HepG2 (cell line): ENCODE data around the gene LMTK2. TPM values are rescaled to one million over a fixed set of nuclear protein-coding genes. Genes with fewer than 3 reads are reported as not detected.

Source experiments
- ATAC-seq: fragments of 200-7000 bp; cut with Tn5 transposase; 3 replicates; pipeline ENCODE4 v1.9.1; 2020; ENCODE audit warnings: mild to moderate bottlenecking, moderate library complexity
- BruUV-seq: library from RNA; stranded (reverse); fragments of 400-500 nt; replicated peaks from 2 replicates; lab custom pipeline; 2021; lab: Mats Ljungman, UMichigan
- CTCF ChIA-PET: fragments of 300-600 bp; formaldehyde crosslinking; extraction: SDS; loops from one replicate; lab custom pipeline; 2021; ENCODE audit warnings: low total read pairs, inconsistent platforms, low intra/inter-chr PET ratio; lab: Yijun Ruan, JAX
- POLR2A ChIA-PET: fragments of 350-600 bp; sonication (Branson Sonifier 250); formaldehyde crosslinking; loops from one replicate; lab custom pipeline; 2020; ENCODE audit warnings: antibody characterized with exemption, inconsistent platforms; lab: Yijun Ruan, JAX
- DNase-seq: peaks from one replicate; pipeline ENCODE4 v3.0.0-alpha.2; 2015; ENCODE audit warnings: low spot score
- FAIRE-seq: peaks from 3 replicates; lab custom pipeline; 2011; peaks lifted over from hg19 to GRCh38; lab: Jason Lieb, UNC
- H2AFZ ChIP-seq: one replicate; pipeline ENCODE4 v1.6.1; 2011; ENCODE audit warnings: low read length, inconsistent platforms
- H3K27ac ChIP-seq: fragments of 300-600 bp; 3 replicates; pipeline ENCODE4 v1.8.0; 2011; ENCODE audit warnings: mixed run types, mild to moderate bottlenecking, mixed read lengths, low read length, inconsistent platforms; ENCODE audit not compliant: insufficient read depth; ENCODE audit errors: extremely low read length
- H3K27me3 ChIP-seq, 2 experiments: fragments of 200-600 bp in 1 of 2; 2 replicates in 1 of 2; 3 replicates in 1 of 2; pipeline versions ENCODE4 v1.6.0 to v1.8.0; 2011; ENCODE audit warnings: low read length in 2 of 2, mild to moderate bottlenecking in 2 of 2, moderate library complexity in 2 of 2, inconsistent platforms in 1 of 2; ENCODE audit not compliant: insufficient read depth in 2 of 2, control insufficient read depth in 1 of 2
- H3K36me3 ChIP-seq, 2 experiments: fragments of 200-600 bp in 1 of 2; replicated peaks in 1 of 2; 2 replicates in 1 of 2; 3 replicates in 1 of 2; pipeline versions ENCODE4 v1.5.1 to v1.8.0; 2011; ENCODE audit warnings: low read length in 2 of 2, inconsistent platforms in 1 of 2; ENCODE audit not compliant: insufficient read depth in 2 of 2, control insufficient read depth in 1 of 2
- H3K4me1 ChIP-seq: 2 replicates; pipeline ENCODE4 v1.5.1; 2012; ENCODE audit warnings: low read length, inconsistent platforms; ENCODE audit not compliant: insufficient read depth
- H3K4me2 ChIP-seq: 2 replicates; pipeline ENCODE4 v1.6.0; 2011; ENCODE audit warnings: low read depth, low read length, inconsistent platforms
- H3K4me3 ChIP-seq, 3 experiments: fragments of 200-600 bp in 1 of 3; sonication (generic), shearing (Covaris generic) in 1 of 3; replicated peaks in 1 of 3; 2 replicates each; pipeline ENCODE4 v1.5.1; 2011 to 2016; ENCODE audit warnings: low read length in 3 of 3, inconsistent platforms in 2 of 3, low read depth in 2 of 3, mild to moderate bottlenecking in 2 of 3, control low read depth in 1 of 3, mixed read lengths in 1 of 3; ENCODE audit not compliant: insufficient read depth in 1 of 3
- H3K79me2 ChIP-seq: one replicate; pipeline ENCODE4 v1.6.1; 2011; ENCODE audit warnings: low read length, inconsistent platforms; ENCODE audit not compliant: insufficient read depth
- H3K9ac ChIP-seq: 2 replicates; pipeline ENCODE4 v1.6.0; 2011; ENCODE audit warnings: mild to moderate bottlenecking, low read depth, low read length, inconsistent platforms; ENCODE audit not compliant: insufficient read depth
- H3K9me3 ChIP-seq: 2 replicates; pipeline ENCODE4 v1.5.1; 2012; ENCODE audit warnings: mild to moderate bottlenecking, low read length
- H4K20me1 ChIP-seq: 2 replicates; pipeline ENCODE4 v1.6.0; 2011; ENCODE audit warnings: inconsistent platforms, mild to moderate bottlenecking, low read length, moderate library complexity; ENCODE audit not compliant: insufficient read depth
- ATF5 ChIP-seq: sonication (generic); formaldehyde crosslinking; IDR thresholded peaks from 2 replicates; pipeline ENCODE4 v1.4.0; 2020; ENCODE audit warnings: mild to moderate bottlenecking, low read depth, missing genetic modification reagents
- BRF2 ChIP-seq: sonication (generic); formaldehyde crosslinking; IDR thresholded peaks from 2 replicates; pipeline ENCODE4 v1.8.1; 2022; ENCODE audit warnings: mild to moderate bottlenecking, missing genetic modification reagents
- CAMTA2 ChIP-seq: sonication (generic); formaldehyde crosslinking; IDR thresholded peaks from 2 replicates; pipeline ENCODE4 v1.4.0; 2020; ENCODE audit warnings: mild to moderate bottlenecking, missing genetic modification reagents, borderline replicate concordance
- CSRNP1 ChIP-seq: sonication (generic); formaldehyde crosslinking; IDR thresholded peaks from 2 replicates; pipeline ENCODE4 v1.8.1; 2023; ENCODE audit warnings: mild to moderate bottlenecking, missing genetic modification reagents
- FUBP1 ChIP-seq: sonication (generic); formaldehyde crosslinking; IDR thresholded peaks from 2 replicates; pipeline ENCODE4 v1.5.1; 2020; ENCODE audit warnings: missing genetic modification reagents, mild to moderate bottlenecking, borderline replicate concordance
- HMG20A ChIP-seq: IDR thresholded peaks from 2 replicates; pipeline ENCODE4 v1.6.1; 2016; ENCODE audit warnings: borderline replicate concordance
- HNRNPLL ChIP-seq: fragments of 200-400 bp; formaldehyde crosslinking; IDR thresholded peaks from 2 replicates; pipeline ENCODE4 v1.6.1; 2017; ENCODE audit warnings: mild to moderate bottlenecking, low read depth, low read length; ENCODE audit not compliant: poor library complexity, severe bottlenecking
- KDM3A ChIP-seq: IDR thresholded peaks from 2 replicates; pipeline ENCODE4 v1.6.1; 2018; ENCODE audit warnings: low read depth, missing compliant biosample characterization
- NR2F2 ChIP-seq: IDR thresholded peaks from 2 replicates; pipeline ENCODE4 v1.6.1; 2012; ENCODE audit warnings: low read depth, inconsistent platforms, borderline replicate concordance
- RBFOX2 ChIP-seq: fragments of 200-400 bp; formaldehyde crosslinking; IDR thresholded peaks from 2 replicates; pipeline ENCODE4 v1.6.1; 2017; ENCODE audit warnings: low read depth, mild to moderate bottlenecking, low read length
- SNRNP70 ChIP-seq: fragments of 200-400 bp; formaldehyde crosslinking; IDR thresholded peaks from 2 replicates; pipeline ENCODE4 v1.6.1; 2017; ENCODE audit warnings: mild to moderate bottlenecking, low read depth, low read length, moderate library complexity
- THAP7 ChIP-seq: sonication (generic); formaldehyde crosslinking; IDR thresholded peaks from 2 replicates; pipeline ENCODE4 v1.8.1; 2023; ENCODE audit warnings: mild to moderate bottlenecking, missing genetic modification reagents
- ZNF101 ChIP-seq: sonication (generic); formaldehyde crosslinking; IDR thresholded peaks from 2 replicates; pipeline ENCODE4 v1.4.0; 2020; ENCODE audit warnings: mild to moderate bottlenecking, low read depth, missing genetic modification reagents, borderline replicate concordance
- ZNF253 ChIP-seq: sonication (generic); formaldehyde crosslinking; IDR thresholded peaks from 2 replicates; pipeline ENCODE4 v1.8.0; 2022; ENCODE audit warnings: mild to moderate bottlenecking, missing genetic modification reagents, borderline replicate concordance
- ZNF350 ChIP-seq: sonication (generic); formaldehyde crosslinking; IDR thresholded peaks from 2 replicates; pipeline ENCODE4 v1.4.0; 2020; ENCODE audit warnings: mild to moderate bottlenecking, low read depth, missing genetic modification reagents, borderline replicate concordance
- ZNF782 ChIP-seq: sonication (generic); formaldehyde crosslinking; IDR thresholded peaks from 2 replicates; pipeline ENCODE4 v1.4.0; 2020; ENCODE audit warnings: missing genetic modification reagents, mild to moderate bottlenecking, borderline replicate concordance
- WGBS: methylation state at CpG from one replicate; pipeline ENCODE4 v1.1.6; 2017; ENCODE audit warnings: low lambda C conversion rate; 5-methylcytosine and 5-hydroxymethylcytosine counted together
- in situ Hi-C: cut with HindIII; loops from 2 replicates; pipeline ENCODE4 v1.10.0; 2017; ENCODE audit warnings: low pct_unique_long_range_greater_than_20kb; ENCODE audit not compliant: extremely low pct_ligation_motif_present
- intact Hi-C: fragments of 100-400 bp; cut with micrococcal nuclease; formaldehyde crosslinking; loops from one replicate; pipeline ENCODE4 v1.10.0; 2022; ENCODE audit not compliant: unreplicated experiment
- polyA plus RNA-seq, 8 experiments: library from polyadenylated mRNA; depleted of rRNA in 3 of 8; stranded (reverse) in 7 of 8; unstranded in 1 of 8; fragments of >200 nt; fragmentation: Illumina TruSeq in 4 of 8; extraction: Trizol in 4 of 8; gene quantifications; 2 replicates each; pipeline versions ENCODE4 v1.2.1 to v1.2.3, GENCODE V29; 2011 to 2016; ENCODE audit warnings: low read depth in 4 of 8, missing spikeins in 1 of 8, mixed read lengths in 1 of 8; ENCODE audit not compliant: insufficient read depth in 1 of 8
- total RNA-seq, 5 experiments: library from RNA; depleted of rRNA; stranded (reverse); fragments of >200 nt; fragmentation: Illumina TruSeq; extraction: Trizol; gene quantifications; 2 replicates each; pipeline ENCODE4 v1.2.3, GENCODE V29; 2016; ENCODE audit warnings: low read depth in 1 of 5

Gene LMTK2
- total and polyA plus RNA-seq, 2 of the 13 experiments (the other 11 are each of a cell fraction or from before 2014, with no cell fraction given), result 9.5 to 11.7 TPM

- 88% methylated on average over 16 of the region's 16 CpGs for WGBS
- DNase-seq, result no peak
- Histone ChIP-seq H3K4me1 (no peaks in the 10 kb centered on the region), H3K27ac (no peak overlapping the region), H3K27me3 (no peaks in the 10 kb centered on the region), H3K4me2 (no peak overlapping the region), H2AFZ (no peak overlapping the region), H3K9ac (no peak overlapping the region), H3K36me3 (peaks cover 6 to 13% of the 10 kb centered on the region in 2 experiments; a peak in 4 of 5 replicates), H3K79me2 (no peaks in the 10 kb centered on the region), H4K20me1 (peaks cover 23% of the 10 kb centered on the region), H3K4me3 (no peak overlapping the region), H3K9me3 (no peaks in the 10 kb centered on the region)
- FAIRE-seq, result no peak
- no TSS peak for BruUV-seq
- POLR2A ChIA-PET, result no interaction called here
- intact Hi-C loops (no loop called here), in situ Hi-C loops (loop anchor here (5.0 to 10.0 kb wide), 2 partner anchors 59 to 142 kb away; partner anchors contain the start of gene LMTK2)
- CTCF ChIA-PET, result no interaction called here
- no peak for ATAC-seq
- TF ChIP-seq CAMTA2, result no peak
- no peak for TF ChIP-seq FUBP1
- no peak for TF ChIP-seq ZNF350 (CRISPR knock-in tag)
- no peak for TF ChIP-seq ZNF101 (CRISPR knock-in tag)
- TF ChIP-seq HNRNPLL, result no peak
- TF ChIP-seq SNRNP70, result no peak
- no peak for TF ChIP-seq CSRNP1 (CRISPR knock-in tag)
- no peak for TF ChIP-seq ZNF253
- no peak for TF ChIP-seq BRF2 (CRISPR knock-in tag)
- TF ChIP-seq ATF5 (CRISPR knock-in tag), result no peak
- TF ChIP-seq HMG20A (CRISPR knock-in tag), result no peak
- no peak for TF ChIP-seq THAP7 (CRISPR knock-in tag)
- TF ChIP-seq KDM3A (CRISPR knock-in tag), result no peak
- TF ChIP-seq ZNF782, result no peak
- TF ChIP-seq RBFOX2, result no peak
- no peak for TF ChIP-seq NR2F2
These were observed 57.2 kb downstream of the LMTK2 start for GRCh38 chr7:98163704-98164494.
